Activated CD4-positive, alpha-beta memory T cell treated with anti-CD3 and anti-CD28 coated beads for 36 hours (primary cell): ENCODE results near the gene FAP. TPM values are rescaled to one million over a fixed set of nuclear protein-coding genes. Genes with fewer than 3 reads are reported as not detected.
A peak's percentile ranks its signal among the peaks of the same experiment; 100 is the strongest.

ENCODE experiments used
- CTCF ChIA-PET: fragments of 350-600 bp; sonication (Branson Sonifier 250); formaldehyde crosslinking; loops from one replicate; lab custom pipeline; 2021; ENCODE audit warnings: antibody characterized with exemption, inconsistent platforms; lab: Charles Lee
- POLR2A ChIA-PET: fragments of 350-600 bp; sonication (Branson Sonifier 250); formaldehyde crosslinking; loops from one replicate; lab custom pipeline; 2021; ENCODE audit warnings: antibody characterized with exemption; lab: Charles Lee
- DNase-seq: peaks from one replicate; pipeline ENCODE4 v3.0.0-alpha.2; 2020
- H3K27ac Mint-ChIP-seq: one replicate; pipeline ENCODE4 v1.8.0; 2021; ENCODE audit warnings: mixed read lengths
- H3K27me3 Mint-ChIP-seq: one replicate; pipeline ENCODE4 v1.8.0; 2021; ENCODE audit warnings: mixed read lengths
- H3K36me3 Mint-ChIP-seq: one replicate; pipeline ENCODE4 v1.8.0; 2021; ENCODE audit warnings: mixed read lengths
- H3K4me1 Mint-ChIP-seq: one replicate; pipeline ENCODE4 v1.8.0; 2021; ENCODE audit warnings: low read depth, mixed read lengths
- H3K4me3 Mint-ChIP-seq: one replicate; pipeline ENCODE4 v1.8.0; 2021; ENCODE audit warnings: mild to moderate bottlenecking, mixed read lengths
- H3K9me3 Mint-ChIP-seq: one replicate; pipeline ENCODE4 v1.8.0; 2021; ENCODE audit warnings: mixed read lengths
- intact Hi-C: fragments of 100-400 bp; cut with micrococcal nuclease; formaldehyde crosslinking; loops from one replicate; pipeline ENCODE4 v1.15.1; 2023
- total RNA-seq, 2 experiments: library from RNA; stranded (reverse); gene quantifications; one replicate each; pipeline ENCODE4 v1.2.3, GENCODE V29; 2021

Gene FAP
- total RNA-seq, 2 experiments from 2014 or later = not detected

GRCh38 chr2:162241571-162241970 is 1.7 kb downstream of the FAP start:
- Mint-ChIP-seq H3K4me1 (no peaks in the 10 kb centered on the region), H3K27ac (no peak overlapping the region), H3K9me3 (no peaks in the 10 kb centered on the region), H3K4me3 (no peak overlapping the region), H3K27me3 (peaks cover 14% of the 10 kb centered on the region), H3K36me3 (no peaks in the 10 kb centered on the region)
- no peak for DNase-seq
- intact Hi-C loops = no loop called here
- CTCF ChIA-PET = interaction anchor here (0.6 to 4.3 kb wide), 3 partner anchors 21 to 93 kb away, joined by 3 to 28 read pairs (median 6); no protein-coding TSS in a partner anchor
- POLR2A ChIA-PET = no interaction called here

- ChIA-PET CTCF (interaction anchor here (0.6 to 1.5 kb wide), 2 partner anchors 14 to 64 kb away, joined by 3 to 6 read pairs; no protein-coding TSS in a partner anchor), POLR2A (no interaction called here)
- Mint-ChIP-seq H3K4me1 (no peaks in the 10 kb centered on the region), H3K27ac (no peak overlapping the region), H3K9me3 (no peaks in the 10 kb centered on the region), H3K27me3 (peaks cover 3% of the 10 kb centered on the region), H3K36me3 (no peaks in the 10 kb centered on the region), H3K4me3 (no peak overlapping the region)
- no peak for DNase-seq
- intact Hi-C loops = no loop called here
Observed at GRCh38 chr2:162234620-162235462, 8.4 kb downstream of the FAP start.

- intact Hi-C loops = no loop called here
- no peaks in the 10 kb centered on the region for H3K9me3 Mint-ChIP-seq
- no peak overlapping the region for H3K27ac Mint-ChIP-seq
- H3K4me3 Mint-ChIP-seq = no peak overlapping the region
- peaks cover 2% of the 10 kb centered on the region for H3K27me3 Mint-ChIP-seq
- POLR2A ChIA-PET = no interaction called here
- CTCF ChIA-PET = interaction anchor here (1.1 kb wide), 1 partner anchor 12 kb away, joined by 4 read pairs; no protein-coding TSS in a partner anchor
- no peaks in the 10 kb centered on the region for H3K36me3 Mint-ChIP-seq
- DNase-seq = no peak
- H3K4me1 Mint-ChIP-seq = no peaks in the 10 kb centered on the region
Observed at GRCh38 chr2:162233197-162233596, 10.0 kb downstream of the FAP start.

GRCh38 chr2:162232671-162233070 is 10.6 kb downstream of the FAP start:
- ChIA-PET CTCF (interaction anchor here (0.6 to 2.1 kb wide), 3 partner anchors 10 to 65 kb away, joined by 3 to 7 read pairs (median 4); no protein-coding TSS in a partner anchor), POLR2A (no interaction called here)
- no peaks in the 10 kb centered on the region for H3K36me3 Mint-ChIP-seq
- H3K27me3 Mint-ChIP-seq = peaks cover 2% of the 10 kb centered on the region
- intact Hi-C loops = no loop called here
- no peak overlapping the region for H3K4me3 Mint-ChIP-seq
- no peak for DNase-seq
- no peaks in the 10 kb centered on the region for H3K9me3 Mint-ChIP-seq
- no peaks in the 10 kb centered on the region for H3K4me1 Mint-ChIP-seq
- no peak overlapping the region for H3K27ac Mint-ChIP-seq

- no peak overlapping the region for H3K4me3 Mint-ChIP-seq
- H3K27ac Mint-ChIP-seq = no peak overlapping the region
- no peaks in the 10 kb centered on the region for H3K27me3 Mint-ChIP-seq
- H3K4me1 Mint-ChIP-seq = no peaks in the 10 kb centered on the region
- DNase-seq = no peak
- H3K9me3 Mint-ChIP-seq = no peaks in the 10 kb centered on the region
- CTCF ChIA-PET = interaction anchor here (0.6 to 3.7 kb wide), 3 partner anchors 10 to 66 kb away, joined by 3 to 27 read pairs (median 7); no protein-coding TSS in a partner anchor
- POLR2A ChIA-PET = no interaction called here
- no peaks in the 10 kb centered on the region for H3K36me3 Mint-ChIP-seq
- intact Hi-C loops = no loop called here
Observed at GRCh38 chr2:162232027-162232426, 11.2 kb downstream of the FAP start.

- no peak for DNase-seq
- no peaks in the 10 kb centered on the region for H3K27me3 Mint-ChIP-seq
- POLR2A ChIA-PET = no interaction called here
- no peak overlapping the region for H3K4me3 Mint-ChIP-seq
- H3K36me3 Mint-ChIP-seq = no peaks in the 10 kb centered on the region
- H3K4me1 Mint-ChIP-seq = no peaks in the 10 kb centered on the region
- H3K27ac Mint-ChIP-seq = no peak overlapping the region
- CTCF ChIA-PET = interaction anchor here (2.1 to 3.7 kb wide), 2 partner anchors 10 to 67 kb away, joined by 7 to 27 read pairs; no protein-coding TSS in a partner anchor
- intact Hi-C loops = no loop called here
- no peaks in the 10 kb centered on the region for H3K9me3 Mint-ChIP-seq
Observed at GRCh38 chr2:162230761-162231160, 12.5 kb downstream of the FAP start.

GRCh38 chr2:162226836-162227235 is 16.4 kb downstream of the FAP start:
- no peaks in the 10 kb centered on the region for H3K9me3 Mint-ChIP-seq
- intact Hi-C loops = loop anchor here (10.0 kb wide), 1 partner anchor 368 kb away; no protein-coding TSS in a partner anchor
- ChIA-PET CTCF (interaction anchor here (2.0 kb wide), 1 partner anchor 72 kb away, joined by 10 read pairs; no protein-coding TSS in a partner anchor), POLR2A (no interaction called here)
- no peaks in the 10 kb centered on the region for H3K36me3 Mint-ChIP-seq
- H3K27ac Mint-ChIP-seq = no peak overlapping the region
- no peaks in the 10 kb centered on the region for H3K4me1 Mint-ChIP-seq
- H3K27me3 Mint-ChIP-seq = no peaks in the 10 kb centered on the region
- no peak for DNase-seq
- H3K4me3 Mint-ChIP-seq = no peak overlapping the region

- Mint-ChIP-seq H3K27me3 (peaks cover 6% of the 10 kb centered on the region), H3K36me3 (no peaks in the 10 kb centered on the region), H3K27ac (no peak overlapping the region), H3K4me1 (no peaks in the 10 kb centered on the region), H3K9me3 (no peaks in the 10 kb centered on the region), H3K4me3 (no peak overlapping the region)
- intact Hi-C loops = loop anchor here (1.0 to 10.0 kb wide), 4 partner anchors 68 to 374 kb away; no protein-coding TSS in a partner anchor
- ChIA-PET CTCF (interaction anchor here (0.6 to 6.1 kb wide), 34 partner anchors 9 to 634 kb away, joined by 3 to 321 read pairs (median 6); partner anchors contain the start of genes FAP, GCG and IFIH1), POLR2A (no interaction called here)
- peak; percentile 74 for DNase-seq
Observed at GRCh38 chr2:162221064-162221463, 22.2 kb downstream of the FAP start.

- Mint-ChIP-seq H3K27me3 (peaks cover 6% of the 10 kb centered on the region), H3K9me3 (no peaks in the 10 kb centered on the region), H3K4me1 (no peaks in the 10 kb centered on the region), H3K4me3 (no peak overlapping the region), H3K36me3 (no peaks in the 10 kb centered on the region), H3K27ac (no peak overlapping the region)
- intact Hi-C loops = loop anchor here (10.0 kb wide), 1 partner anchor 374 kb away; no protein-coding TSS in a partner anchor
- ChIA-PET CTCF (interaction anchor here (0.6 to 6.1 kb wide), 32 partner anchors 9 to 698 kb away, joined by 3 to 321 read pairs (median 6); partner anchors contain the start of genes FAP, GCG and IFIH1), POLR2A (no interaction called here)
- no peak for DNase-seq
Observed at GRCh38 chr2:162220368-162220767, 22.9 kb downstream of the FAP start.

GRCh38 chr2:162219426-162219825 is 23.8 kb downstream of the FAP start:
- no peaks in the 10 kb centered on the region for H3K9me3 Mint-ChIP-seq
- no peaks in the 10 kb centered on the region for H3K4me1 Mint-ChIP-seq
- H3K36me3 Mint-ChIP-seq = no peaks in the 10 kb centered on the region
- CTCF ChIA-PET = interaction anchor here (0.6 to 6.1 kb wide), 11 partner anchors 8 to 347 kb away, joined by 3 to 321 read pairs (median 26); partner anchors contain the start of gene FAP
- DNase-seq = no peak
- H3K4me3 Mint-ChIP-seq = no peak overlapping the region
- no peak overlapping the region for H3K27ac Mint-ChIP-seq
- POLR2A ChIA-PET = no interaction called here
- peaks cover 6% of the 10 kb centered on the region for H3K27me3 Mint-ChIP-seq
- intact Hi-C loops = no loop called here

- H3K27ac Mint-ChIP-seq = no peak overlapping the region
- ChIA-PET POLR2A (no interaction called here), CTCF (interaction anchor here (0.8 to 2.3 kb wide), 2 partner anchors 80 to 81 kb away, joined by 3 to 9 read pairs; no protein-coding TSS in a partner anchor)
- intact Hi-C loops = no loop called here
- DNase-seq = no peak
- no peaks in the 10 kb centered on the region for H3K9me3 Mint-ChIP-seq
- peaks cover 6% of the 10 kb centered on the region for H3K27me3 Mint-ChIP-seq
- no peak overlapping the region for H3K4me3 Mint-ChIP-seq
- H3K4me1 Mint-ChIP-seq = no peaks in the 10 kb centered on the region
- H3K36me3 Mint-ChIP-seq = no peaks in the 10 kb centered on the region
Observed at GRCh38 chr2:162217598-162217997, 25.6 kb downstream of the FAP start.

- ChIA-PET CTCF (interaction anchor here (1.1 to 2.3 kb wide), 5 partner anchors 8 to 86 kb away, joined by 3 to 9 read pairs (median 4); no protein-coding TSS in a partner anchor), POLR2A (no interaction called here)
Observed at GRCh38 chr2:162215162-162215561, 28.1 kb downstream of the FAP start.

More at GRCh38 chr2:162215162-162215561, 28.1 kb downstream of the FAP start:
- H3K9me3 Mint-ChIP-seq = no peaks in the 10 kb centered on the region
- no peaks in the 10 kb centered on the region for H3K27me3 Mint-ChIP-seq
- no peak overlapping the region for H3K27ac Mint-ChIP-seq
- no peaks in the 10 kb centered on the region for H3K36me3 Mint-ChIP-seq
- no peaks in the 10 kb centered on the region for H3K4me1 Mint-ChIP-seq
- intact Hi-C loops = no loop called here
- H3K4me3 Mint-ChIP-seq = no peak overlapping the region
- no peak for DNase-seq
